HCT116 (cell line): ENCODE measurements around the gene ZNF213. TPM values are rescaled to one million over a fixed set of nuclear protein-coding genes. Genes with fewer than 3 reads are reported as not detected.

ENCODE experiments used
- ATAC-seq: fragments of 200-7000 bp; cut with Tn5 transposase; 2 replicates; pipeline ENCODE4 v1.9.1; 2020; ENCODE audit warnings: mild to moderate bottlenecking, moderate library complexity
- BruUV-seq: library from RNA; stranded (reverse); fragments of 400-500 nt; replicated peaks from 2 replicates; lab custom pipeline; 2021; lab: Mats Ljungman, UMichigan
- CTCF ChIA-PET: fragments of 300-600 bp; sonication (Branson Sonifier 250); formaldehyde crosslinking; loops from one replicate; lab custom pipeline; 2021; ENCODE audit warnings: antibody characterized with exemption; lab: Charles Lee
- POLR2A ChIA-PET: fragments of 300-600, 350-600 bp; sonication (Branson Sonifier 250); formaldehyde crosslinking; loops from one replicate; lab custom pipeline; 2021; ENCODE audit warnings: antibody characterized with exemption; lab: Charles Lee
- RAD21 ChIA-PET, 2 experiments: fragments of 300-600 bp; sonication (Branson Sonifier 250); formaldehyde crosslinking; loops; one replicate each; lab custom pipeline; 2023; ENCODE audit warnings: low total read pairs in 2 of 2; ENCODE audit not compliant: uncharacterized antibody in 2 of 2, unreplicated experiment in 2 of 2, low non-redundant PET in 1 of 2; lab: Charles Lee
- DNase-seq: peaks from one replicate; pipeline ENCODE4 v3.0.0-alpha.2; 2010; ENCODE audit warnings: low read depth, low spot score
- H2AFZ ChIP-seq: fragments of 200-600 bp; shearing (Covaris generic), sonication (generic); 2 replicates; pipeline ENCODE4 v1.6.1; 2017; ENCODE audit warnings: low read depth, mixed run types, mixed read lengths, antibody characterized with exemption, low read length; ENCODE audit not compliant: poor library complexity, severe bottlenecking
- H3K27ac ChIP-seq: 2 replicates; pipeline ENCODE4 v1.5.1; 2012; ENCODE audit warnings: low read depth, low read length
- H3K27me3 ChIP-seq: fragments of 200-600 bp; sonication (generic); 2 replicates; pipeline ENCODE4 v1.6.1; 2016; ENCODE audit warnings: mixed run types, low read length, mixed read lengths; ENCODE audit not compliant: insufficient read depth
- H3K36me3 ChIP-seq, 2 experiments: fragments of 200-500 bp in 1 of 2; fragments of 200-600 bp in 1 of 2; sonication (Bioruptor generic) in 1 of 2; sonication (generic) in 1 of 2; 2 replicates each; pipeline versions ENCODE4 v1.5.1 to v1.6.1; 2014 to 2016; ENCODE audit warnings: low read length in 2 of 2, inconsistent platforms in 1 of 2, mixed read lengths in 1 of 2, mixed run types in 1 of 2; ENCODE audit not compliant: insufficient read depth in 2 of 2, control insufficient read depth in 1 of 2
- H3K4me1 ChIP-seq, 2 experiments: fragments of 200-600 bp in 1 of 2; sonication (generic) in 1 of 2; 2 replicates each; pipeline versions ENCODE4 v1.5.1 to v1.6.1; 2012 to 2017; ENCODE audit warnings: low read length in 2 of 2, inconsistent platforms in 1 of 2, mild to moderate bottlenecking in 1 of 2, mixed read lengths in 1 of 2, mixed run types in 1 of 2, moderate library complexity in 1 of 2; ENCODE audit not compliant: insufficient read depth in 2 of 2, control insufficient read depth in 1 of 2
- H3K4me2 ChIP-seq: fragments of 200-600 bp; sonication (generic); 2 replicates; pipeline ENCODE4 v1.6.1; 2017; ENCODE audit warnings: mixed run types, low read length, mixed read lengths
- H3K4me3 ChIP-seq, 2 experiments: fragments of 200-600 bp in 1 of 2; sonication (generic) in 1 of 2; replicated peaks in 1 of 2; 2 replicates each; pipeline ENCODE4 v1.5.1; 2011 to 2016; ENCODE audit warnings: low read length in 2 of 2, control low read depth in 1 of 2, low read depth in 1 of 2, mild to moderate bottlenecking in 1 of 2, mixed read lengths in 1 of 2, mixed run types in 1 of 2
- H3K79me2 ChIP-seq: fragments of 200-600 bp; sonication (generic); 2 replicates; pipeline ENCODE4 v1.6.1; 2017; ENCODE audit warnings: mild to moderate bottlenecking, mixed run types, low read length, moderate library complexity, mixed read lengths; ENCODE audit not compliant: insufficient read depth
- H3K9ac ChIP-seq: fragments of 200-600 bp; sonication (generic); 2 replicates; pipeline ENCODE4 v1.6.1; 2016; ENCODE audit warnings: low read length, mixed read lengths
- H3K9me2 ChIP-seq: fragments of 200-600 bp; sonication (generic), shearing (Covaris generic); 2 replicates; pipeline ENCODE4 v1.6.1; 2017; ENCODE audit warnings: mixed run types, mild to moderate bottlenecking, moderate library complexity; ENCODE audit not compliant: insufficient read depth
- H3K9me3 ChIP-seq, 2 experiments: fragments of 200-500 bp in 1 of 2; fragments of 200-600 bp in 1 of 2; sonication (Bioruptor generic) in 1 of 2; sonication (generic) in 1 of 2; 2 replicates each; pipeline ENCODE4 v1.6.1; 2014 to 2017; ENCODE audit warnings: low read length in 2 of 2, mixed read lengths in 2 of 2, inconsistent platforms in 1 of 2, low read depth in 1 of 2, mild to moderate bottlenecking in 1 of 2, mixed run types in 1 of 2, moderate library complexity in 1 of 2; ENCODE audit not compliant: control insufficient read depth in 1 of 2, insufficient read depth in 1 of 2
- H4K20me1 ChIP-seq: fragments of 200-600 bp; sonication (generic), shearing (Covaris generic); 2 replicates; pipeline ENCODE4 v1.6.1; 2017; ENCODE audit warnings: mixed run types, mild to moderate bottlenecking, moderate library complexity; ENCODE audit not compliant: insufficient read depth
- CBX3 ChIP-seq: IDR thresholded peaks from 2 replicates; pipeline ENCODE4 v1.6.1; 2012; ENCODE audit warnings: low read depth
- CEBPB ChIP-seq: IDR thresholded peaks from 2 replicates; pipeline ENCODE4 v1.6.1; 2012; ENCODE audit warnings: low read depth
- CTCF ChIP-seq, 3 experiments: fragments of 200-600 bp in 1 of 3; sonication (generic) in 1 of 3; IDR thresholded peaks in 2 of 3; conservative IDR thresholded peaks in 1 of 3; 2 replicates each; pipeline ENCODE4 v1.5.1; 2012 to 2017; ENCODE audit warnings: low read depth in 2 of 3, low read length in 2 of 3, antibody characterized with exemption in 1 of 3, borderline replicate concordance in 1 of 3, control low read depth in 1 of 3, mild to moderate bottlenecking in 1 of 3, mixed read lengths in 1 of 3, mixed run types in 1 of 3, moderate library complexity in 1 of 3; ENCODE audit not compliant: insufficient read depth in 1 of 3
- ELF1 ChIP-seq: IDR thresholded peaks from 2 replicates; pipeline ENCODE4 v1.6.1; 2012; ENCODE audit warnings: low read depth, borderline replicate concordance
- EZH2 ChIP-seq: fragments of 200-600 bp; sonication (generic); IDR thresholded peaks from 2 replicates; pipeline ENCODE4 v1.6.1; 2017; ENCODE audit warnings: antibody characterized with exemption, mixed run types
- EZH2phosphoT487 ChIP-seq: fragments of 200-600 bp; IDR thresholded peaks from 2 replicates; pipeline ENCODE4 v1.6.1; 2018; ENCODE audit warnings: antibody characterized with exemption, borderline replicate concordance
- FOSL1 ChIP-seq: IDR thresholded peaks from 2 replicates; pipeline ENCODE4 v1.6.1; 2012; ENCODE audit warnings: low read depth
- JUND ChIP-seq: IDR thresholded peaks from 2 replicates; pipeline ENCODE4 v1.6.1; 2012
- MAX ChIP-seq: IDR thresholded peaks from 2 replicates; pipeline ENCODE4 v1.6.1; 2012
- POLR2A ChIP-seq: IDR thresholded peaks from 2 replicates; pipeline ENCODE4 v1.7.0; 2011; ENCODE audit warnings: borderline replicate concordance; ENCODE audit not compliant: insufficient read depth, insufficient read length; ENCODE audit errors: extremely low read depth
- POLR2AphosphoS5 ChIP-seq: IDR thresholded peaks from 2 replicates; pipeline ENCODE4 v1.6.1; 2011; ENCODE audit warnings: mild to moderate bottlenecking, low read depth, low read length, moderate library complexity
- RAD21 ChIP-seq: IDR thresholded peaks from 2 replicates; pipeline ENCODE4 v1.6.1; 2012; ENCODE audit warnings: low read depth, mild to moderate bottlenecking
- REST ChIP-seq: IDR thresholded peaks from 2 replicates; pipeline ENCODE4 v1.6.1; 2012; ENCODE audit warnings: low read depth
- SIN3A ChIP-seq: IDR thresholded peaks from 2 replicates; pipeline ENCODE4 v1.6.1; 2012; ENCODE audit warnings: low read depth
- SP1 ChIP-seq: IDR thresholded peaks from 2 replicates; pipeline ENCODE4 v1.6.1; 2012; ENCODE audit warnings: low read depth
- ZBTB33 ChIP-seq: IDR thresholded peaks from 2 replicates; pipeline ENCODE4 v1.6.1; 2011; ENCODE audit warnings: mild to moderate bottlenecking, low read length, moderate library complexity; ENCODE audit not compliant: insufficient replicate concordance; ENCODE audit errors: extremely low read depth
- ZFX ChIP-seq: fragments of 450-650 bp; IDR thresholded peaks from 2 replicates; pipeline ENCODE4 v1.6.1; 2017
- ZNF274 ChIP-seq: fragments of 200-500 bp; sonication (Bioruptor generic); IDR thresholded peaks from 2 replicates; pipeline ENCODE4 v1.6.1; 2014; ENCODE audit warnings: mild to moderate bottlenecking, low read depth, low read length, inconsistent platforms
- intact Hi-C: fragments of 100-400 bp; cut with micrococcal nuclease; formaldehyde crosslinking; loops from 2 replicates; pipeline ENCODE4 v1.10.0; 2022
- total RNA-seq: library from RNA; stranded (reverse); gene quantifications from one replicate; pipeline ENCODE4 v1.2.1, GENCODE V29; 2021; ENCODE audit not compliant: unreplicated experiment

ZNF213 gene
- total RNA-seq, 1 experiment from 2014 or later = 11.0 TPM

GRCh38 chr16:3152027-3152276 is 17.1 kb downstream of the ZNF213 start:
- H4K20me1 ChIP-seq = no peaks in the 10 kb centered on the region
- intact Hi-C loops = loop anchor here (5.0 kb wide), 1 partner anchor 35 kb away; the partner anchor contains the start of gene OR1F1
- H3K4me3 ChIP-seq = peak overlapping the region; percentile 45 to 65
- peak overlapping the region; percentile 14 for H2AFZ ChIP-seq
- H3K4me1 ChIP-seq = peaks cover 11 to 42% of the 10 kb centered on the region in 2 experiments
- no peaks in the 10 kb centered on the region for H3K79me2 ChIP-seq
- POLR2A ChIA-PET = interaction anchor here (0.9 to 3.2 kb wide), 2 partner anchors 16 to 17 kb away, joined by 3 to 34 read pairs; partner anchors contain the start of gene ZNF213
- CTCF ChIA-PET = interaction anchor here (1.0 to 4.0 kb wide), 3 partner anchors 14 to 22 kb away, joined by 3 to 41 read pairs (median 5); no protein-coding TSS in a partner anchor
- peak overlapping the region; percentile 25; the same call in 1 of the 2 replicates for H3K9ac ChIP-seq
- DNase-seq (no peak), ATAC-seq (no peak)
- TF ChIP-seq REST = no peak
- no peak for TF ChIP-seq ZFX
- no peak for TF ChIP-seq RAD21
- TF ChIP-seq POLR2AphosphoS5 = no peak
- TF ChIP-seq POLR2A = no peak
- TF ChIP-seq SIN3A = no peak
- TF ChIP-seq SP1 = no peak
- TF ChIP-seq EZH2 = no peak
- no peak for TF ChIP-seq FOSL1
- TF ChIP-seq EZH2phosphoT487 = no peak
- TF ChIP-seq JUND = no peak
- TF ChIP-seq CBX3 = no peak
- TF ChIP-seq CTCF (IDR thresholded peaks at IDR 0.05 in 2 of 3, conservative IDR thresholded peaks at IDR 0.05 in 1 of 3; ENCODE audit: borderline replicate concordance in 1 of 3, insufficient read depth in 1 of 3, low read depth in 2 of 3, low read length in 2 of 3) = no peak
- TF ChIP-seq ZNF274 = no peak
- TF ChIP-seq MAX = no peak
- TF ChIP-seq ZBTB33 = no peak
- no peak for TF ChIP-seq CEBPB
- TF ChIP-seq ELF1 = no peak
- no TSS peak for BruUV-seq
- H3K9me2 ChIP-seq = no peaks in the 10 kb centered on the region
- no peaks in the 10 kb centered on the region for H3K27me3 ChIP-seq
- RAD21 ChIA-PET = no interaction called here
- no peaks in the 10 kb centered on the region for H3K9me3 ChIP-seq
- H3K36me3 ChIP-seq = no peaks in the 10 kb centered on the region
- peak overlapping the region; percentile 86 for H3K4me2 ChIP-seq
- H3K27ac ChIP-seq = peak overlapping the region; percentile 95
